NCI-H526 treated with DMSO at 0.1 percent for 48 hours (cell line): ENCODE results near the gene VAV2.
A peak's percentile ranks its signal among the peaks of the same experiment; 100 is the strongest.

Source experiments
- DNase-seq: peaks from one replicate; lab custom pipeline; 2025; lab: John Stamatoyannopoulos, UW

Gene VAV2

GRCh38 chr9:133850937-133851336, 141.2 kb downstream of the VAV2 start:
- DNase-seq = no peak

DNA sequence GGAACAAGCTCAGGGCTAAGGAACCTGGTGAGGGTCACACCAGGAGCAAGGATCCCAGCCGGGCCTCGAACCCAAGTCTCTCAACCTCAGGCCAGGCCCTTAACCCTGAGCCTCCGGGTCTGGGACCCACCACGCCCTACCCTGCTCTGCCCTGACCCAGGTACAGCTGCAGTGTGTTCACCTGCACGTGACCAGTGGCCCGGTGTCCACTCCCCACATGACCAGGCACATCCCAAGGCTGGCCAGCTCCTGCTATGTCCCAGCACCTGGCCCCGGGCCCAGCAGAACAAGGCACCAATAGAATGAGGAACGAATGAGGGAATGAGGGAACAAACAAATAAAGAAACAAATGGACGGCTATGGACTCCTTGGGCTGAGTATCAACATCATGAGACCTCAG, 142.0 kb downstream of the VAV2 start:
- DNase-seq = no peak

GRCh38 chr9:133849110-133849670, 142.9 kb downstream of the VAV2 start:
- DNase-seq = no peak

DNA sequence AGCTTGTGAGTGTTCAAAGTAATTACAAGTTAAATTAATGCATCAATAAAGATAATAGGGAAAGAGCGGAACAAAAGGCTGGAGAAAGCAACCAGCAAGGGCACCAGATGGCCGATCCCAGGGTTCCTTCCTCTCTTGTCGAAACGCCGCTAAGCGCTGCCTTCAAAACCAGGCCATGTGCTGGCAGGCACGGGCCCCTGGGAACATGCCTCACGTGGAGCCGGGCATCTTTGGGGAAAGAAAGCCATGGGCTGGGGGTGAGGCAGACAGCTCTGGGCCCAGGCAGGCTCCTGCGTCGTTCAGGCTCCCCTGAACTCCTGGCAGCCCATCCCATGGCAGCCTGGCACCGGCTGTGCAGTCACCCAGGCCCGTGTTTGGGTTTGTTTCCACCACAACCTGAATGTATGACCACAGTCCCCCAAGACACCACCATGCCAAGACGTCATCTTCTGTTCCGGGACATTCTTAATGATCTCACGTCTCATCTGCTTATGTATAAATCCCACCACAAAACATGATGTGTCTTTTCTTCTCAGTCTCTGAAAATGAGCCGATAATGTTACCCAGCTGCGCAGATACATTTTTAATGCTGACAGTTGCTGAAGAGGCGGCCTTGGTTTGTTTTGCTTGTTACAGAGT, 143.5 kb downstream of the VAV2 start:
- DNase-seq = no peak

GRCh38 chr9:133846483-133847090, 145.5 kb downstream of the VAV2 start:
- no peak for DNase-seq

GRCh38 chr9:133845440-133845839, 146.7 kb downstream of the VAV2 start:
- DNase-seq = no peak

GRCh38 chr9:133844881-133845410, 147.2 kb downstream of the VAV2 start:
- DNase-seq = no peak

GRCh38 chr9:133844398-133844784, 147.7 kb downstream of the VAV2 start:
- DNase-seq = no peak

DNA sequence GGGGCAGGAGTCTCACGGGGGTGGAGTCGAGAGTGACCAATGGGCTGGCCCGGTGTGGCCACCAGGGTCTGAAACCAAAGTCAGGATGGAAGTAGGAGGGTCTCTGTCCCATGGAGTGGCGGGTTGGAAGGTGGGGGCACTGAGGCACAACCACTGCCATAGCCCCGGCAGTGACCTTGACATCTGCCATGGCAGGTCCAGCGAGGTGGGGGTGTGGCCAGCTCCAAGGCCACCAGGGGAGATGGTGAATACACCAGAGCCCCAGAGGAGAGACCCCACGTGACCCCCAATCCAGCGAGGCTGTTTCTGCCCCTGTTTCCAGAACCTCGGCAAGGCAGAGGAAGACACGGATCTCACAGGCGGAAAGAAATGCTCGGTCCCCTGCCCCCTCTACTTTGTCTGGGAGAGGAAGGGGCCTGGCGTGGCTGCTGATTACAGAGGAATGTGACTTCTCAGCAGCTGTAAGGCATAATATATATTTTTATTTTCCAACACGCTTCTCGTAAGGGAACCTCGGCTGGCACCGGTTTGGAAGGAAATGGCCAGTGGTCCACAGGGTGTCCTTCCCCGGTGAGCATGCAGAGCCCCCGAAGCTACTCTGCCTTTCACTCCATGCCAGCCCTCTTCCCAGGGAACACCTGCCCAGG, 148.2 kb downstream of the VAV2 start:
- DNase-seq = no peak

- DNase-seq = no peak
Observed at GRCh38 chr9:133843250-133843649, 148.9 kb downstream of the VAV2 start.

- DNase-seq = peak; percentile 27
Observed at GRCh38 chr9:133842721-133843227, 149.3 kb downstream of the VAV2 start.

- peak; percentile 20 for DNase-seq
Observed at GRCh38 chr9:133842174-133842573, 149.9 kb downstream of the VAV2 start.

DNA sequence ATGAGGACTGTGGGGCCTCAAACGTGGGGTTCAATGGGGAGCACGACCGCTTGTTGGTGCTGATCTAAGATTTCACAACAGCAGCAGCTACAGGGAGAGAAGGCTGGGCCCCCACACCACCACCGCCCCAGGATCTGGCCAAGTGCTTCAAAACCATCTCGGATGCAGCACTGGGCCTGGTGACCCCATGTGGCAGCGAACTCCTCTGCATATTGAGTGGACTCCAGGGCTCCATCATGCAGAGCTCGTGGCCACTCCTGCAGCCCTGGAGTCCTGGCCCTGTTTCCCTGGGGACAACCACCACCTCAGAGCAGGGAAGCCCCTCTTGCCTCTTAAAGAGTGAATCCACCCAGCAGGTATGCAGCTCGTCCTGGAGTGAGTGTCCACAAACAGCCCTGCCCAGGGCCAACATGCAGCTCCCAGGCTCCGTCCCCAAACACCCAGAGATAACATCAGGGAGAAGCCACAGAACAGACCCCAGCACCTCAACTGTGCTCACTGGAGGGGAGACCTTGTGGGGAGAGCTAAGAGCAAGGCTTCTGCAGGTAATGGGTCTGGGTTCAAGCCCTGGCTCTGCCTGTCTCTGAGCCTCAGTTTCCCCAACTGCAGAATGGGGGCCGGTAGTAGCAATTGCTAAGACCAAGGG, 150.8 kb downstream of the VAV2 start:
- no peak for DNase-seq

DNA sequence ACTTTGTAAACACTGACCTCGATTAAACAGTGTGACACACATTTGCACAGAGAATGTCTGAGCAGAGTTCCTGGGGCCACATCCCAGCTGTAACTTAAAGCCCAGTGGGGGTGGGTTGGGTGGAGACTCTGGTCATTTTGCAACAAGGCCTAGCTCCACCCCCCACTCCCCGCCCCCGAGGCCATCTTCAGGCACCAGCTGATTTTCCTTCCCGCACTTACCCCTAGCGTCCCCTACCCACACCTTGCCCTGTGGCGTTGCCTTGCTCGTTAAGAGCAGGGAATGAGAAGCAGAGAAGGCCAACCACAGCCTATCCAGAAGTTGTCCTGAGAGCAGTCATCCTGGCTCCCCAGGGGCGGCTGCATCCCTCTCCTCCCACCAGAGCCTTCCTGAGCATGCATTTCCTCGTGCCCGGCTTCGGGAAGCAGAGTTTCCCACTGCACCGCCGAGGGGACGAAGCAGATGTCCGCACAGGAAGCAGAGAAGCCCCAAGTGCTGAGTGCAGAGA, 152.2 kb downstream of the VAV2 start:
- DNase-seq = no peak

DNA sequence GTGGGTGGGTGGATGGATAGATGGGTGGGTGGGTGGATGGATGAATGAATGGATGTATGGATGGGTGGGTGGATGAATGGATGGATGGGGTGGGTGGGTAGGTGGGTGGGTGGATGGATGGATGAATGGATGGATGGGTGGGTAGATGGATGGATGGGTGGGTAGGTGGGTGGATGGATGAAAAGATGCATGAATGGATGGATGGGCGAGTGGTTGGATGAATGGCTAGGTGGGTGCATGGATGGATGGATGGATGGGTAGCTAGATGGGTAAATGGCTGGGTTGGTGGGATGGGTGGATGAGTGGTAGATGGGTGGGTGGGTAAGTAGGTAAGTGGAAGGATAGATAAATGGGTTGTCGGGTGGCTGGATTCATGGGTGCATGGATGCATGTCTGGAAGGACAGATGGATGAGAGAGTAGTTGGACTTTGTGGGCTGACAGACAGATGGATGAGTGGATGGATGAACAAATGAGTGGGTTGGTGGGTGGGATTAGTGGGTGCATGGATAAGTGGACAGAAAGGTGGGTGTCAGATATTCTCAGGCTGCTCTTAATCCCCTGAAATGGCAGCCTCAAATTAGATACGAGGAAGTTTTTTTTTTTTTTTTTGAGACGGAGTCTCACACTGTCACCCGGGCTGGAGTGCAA, 153.1 kb downstream of the VAV2 start:
- DNase-seq = no peak

DNA sequence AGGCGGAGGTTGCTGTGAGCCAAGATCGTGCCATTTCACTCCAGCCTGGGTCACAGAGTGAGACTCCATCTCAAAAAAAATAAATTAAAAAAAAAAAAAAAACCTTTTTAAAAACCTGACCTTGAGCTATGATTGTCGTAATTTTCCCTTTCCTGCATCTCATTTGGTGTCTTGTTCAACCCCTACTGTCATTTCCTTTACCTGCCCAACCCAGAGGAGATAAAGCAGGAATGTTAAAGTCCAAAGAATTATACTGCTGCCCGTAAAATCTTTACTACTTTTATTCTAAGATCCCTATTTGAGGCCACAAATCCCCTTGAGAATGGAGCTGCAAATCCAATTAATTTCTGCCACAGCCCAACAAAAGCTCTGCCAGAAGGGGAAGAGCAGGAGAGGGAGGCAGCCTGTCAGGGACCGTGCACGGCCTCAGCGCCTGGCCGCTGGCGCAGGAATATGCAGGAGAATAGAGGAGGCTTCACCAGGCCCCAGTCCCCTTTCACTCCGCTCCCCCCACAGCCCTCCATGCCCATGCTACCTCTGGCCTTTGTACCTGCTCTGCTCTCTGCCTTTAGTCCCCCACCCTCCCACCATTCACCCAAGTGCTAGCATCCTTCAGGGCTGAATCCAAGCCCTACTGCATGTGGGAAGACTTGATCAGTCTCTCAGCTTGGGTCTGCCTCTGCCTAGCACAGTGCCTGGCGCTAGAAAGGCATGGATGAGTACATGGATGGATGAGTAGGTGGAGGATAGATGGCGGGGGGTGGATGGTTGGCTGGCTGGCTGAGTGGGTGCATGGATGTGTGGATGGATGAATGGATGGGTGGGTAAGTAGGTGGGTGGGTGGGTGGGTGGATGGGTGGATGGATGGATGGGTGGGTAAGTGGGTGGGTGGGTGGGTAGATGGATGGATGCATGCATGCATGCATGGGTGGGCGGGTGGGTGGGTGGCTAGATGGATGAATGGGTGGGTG, 154.2 kb downstream of the VAV2 start:
- DNase-seq = no peak

DNA sequence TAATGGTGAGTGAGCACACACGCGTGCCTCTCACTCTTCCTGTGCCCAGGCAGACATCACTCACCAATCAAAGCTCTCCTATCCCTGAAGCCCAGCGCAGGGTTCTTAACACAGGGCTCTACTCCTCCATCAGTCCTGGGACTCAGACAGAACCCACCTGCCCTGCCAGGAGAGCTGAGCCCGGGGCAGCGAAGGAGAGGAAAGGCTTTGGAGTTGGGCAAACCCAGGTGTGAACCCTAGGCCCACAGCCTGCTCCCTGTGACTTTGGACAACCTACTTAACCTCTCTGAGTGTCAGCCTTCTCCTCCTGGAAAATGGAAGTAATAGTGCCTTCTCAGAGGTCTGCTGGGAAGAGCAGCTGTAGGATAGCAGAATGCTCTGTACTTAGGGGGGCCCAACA, 155.3 kb downstream of the VAV2 start:
- no peak for DNase-seq

DNA sequence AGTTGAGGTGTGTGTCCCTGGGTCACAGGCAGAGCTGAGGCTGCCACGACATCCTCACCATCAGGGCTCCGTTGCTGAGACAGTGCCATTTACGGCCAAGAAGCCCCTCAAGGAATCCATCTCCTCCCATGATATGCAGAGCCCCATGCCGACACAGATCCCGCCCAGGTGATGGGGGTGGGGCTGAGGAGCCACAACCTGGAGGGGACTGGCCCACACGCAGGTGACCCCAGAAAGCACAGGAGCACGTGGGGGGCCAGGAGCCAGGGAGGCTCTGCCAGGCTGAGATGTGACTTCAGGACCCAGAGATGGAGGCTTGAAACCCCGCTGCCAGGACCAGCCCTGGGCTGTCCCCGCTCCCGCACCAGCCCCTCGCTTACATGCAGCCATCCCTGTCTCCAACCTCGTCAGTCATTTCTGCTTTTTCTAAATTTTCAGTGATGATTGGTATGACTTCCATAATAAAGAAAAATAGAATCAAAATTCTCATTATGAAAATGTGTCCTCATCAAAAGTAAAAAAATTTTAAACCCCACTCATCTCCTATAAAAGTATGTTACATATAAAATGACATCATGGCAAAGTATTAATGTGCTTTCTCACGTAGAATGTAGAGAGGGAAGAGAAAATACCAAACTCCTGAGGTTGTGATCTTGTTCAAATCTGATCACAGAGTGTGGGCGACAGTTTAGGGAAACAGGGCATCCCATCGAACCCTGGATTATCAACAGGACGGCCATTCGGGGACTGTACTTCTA, 155.9 kb downstream of the VAV2 start:
- DNase-seq = no peak

- DNase-seq = no peak
Observed at GRCh38 chr9:133835262-133835901, 156.7 kb downstream of the VAV2 start.
